CD4-positive, alpha-beta T cell (primary cell): Measurements from ENCODE around the gene COX6B1. TPM values are rescaled to one million over a fixed set of nuclear protein-coding genes. Genes with fewer than 3 reads are reported as not detected.

Source experiments
- ATAC-seq: fragments of 200-7000 bp; cut with Tn5 transposase; one replicate; pipeline ENCODE4 v1.10.0; 2022; ENCODE audit warnings: mild to moderate bottlenecking; ENCODE audit not compliant: poor library complexity
- CTCF ChIA-PET: fragments of 350-600 bp; sonication (Branson Sonifier 250); formaldehyde crosslinking; loops from one replicate; lab custom pipeline; 2021; ENCODE audit warnings: antibody characterized with exemption, inconsistent platforms; lab: Charles Lee
- POLR2A ChIA-PET: fragments of 350-600 bp; sonication (Branson Sonifier 250); formaldehyde crosslinking; loops from one replicate; lab custom pipeline; 2021; ENCODE audit warnings: antibody characterized with exemption, inconsistent platforms; lab: Charles Lee
- DNase-seq, 14 experiments: peaks; one replicate each; pipeline ENCODE4 v3.0.0-alpha.2; 2013 to 2020; ENCODE audit warnings: mixed read lengths in 2 of 14
- H3K27ac ChIP-seq, 2 donors: one replicate each; pipeline versions ENCODE4 v1.5.1 to v1.7.0; 2013; ENCODE audit warnings: low read length in 2 of 2, low read depth in 1 of 2, mild to moderate bottlenecking in 1 of 2
- H3K27me3 ChIP-seq, 2 experiments: 1 replicate in 1 of 2; 2 replicates in 1 of 2; pipeline versions ENCODE4 v1.6.1 to v1.7.0; 2013; ENCODE audit warnings: low read length in 2 of 2, control low read depth in 1 of 2, mild to moderate bottlenecking in 1 of 2, moderate library complexity in 1 of 2; ENCODE audit not compliant: insufficient read depth in 2 of 2, control insufficient read depth in 1 of 2
- H3K36me3 ChIP-seq: one replicate; pipeline ENCODE4 v1.6.1; 2013; ENCODE audit warnings: low read length, control low read depth; ENCODE audit not compliant: insufficient read depth
- H3K4me1 ChIP-seq: one replicate; pipeline ENCODE4 v1.6.1; 2013; ENCODE audit warnings: low read length, control low read depth; ENCODE audit not compliant: insufficient read depth
- H3K4me3 ChIP-seq: one replicate; pipeline ENCODE4 v1.5.1; 2013; ENCODE audit warnings: mild to moderate bottlenecking, low read length, moderate library complexity
- H3K9me3 ChIP-seq, 2 experiments: 1 replicate in 1 of 2; 2 replicates in 1 of 2; pipeline versions ENCODE4 v1.6.1 to v1.7.0; 2013; ENCODE audit warnings: low read length in 2 of 2, mild to moderate bottlenecking in 2 of 2, control low read depth in 1 of 2, moderate library complexity in 1 of 2; ENCODE audit not compliant: control insufficient read depth in 1 of 2, insufficient read depth in 1 of 2
- H3K27ac Mint-ChIP-seq: one replicate; pipeline ENCODE4 v1.8.0; 2020; ENCODE audit warnings: mixed read lengths
- H3K27me3 Mint-ChIP-seq: one replicate; pipeline ENCODE4 v1.8.0; 2021; ENCODE audit warnings: mixed read lengths
- H3K36me3 Mint-ChIP-seq: one replicate; pipeline ENCODE4 v1.8.0; 2021; ENCODE audit warnings: low read depth, mixed read lengths
- H3K4me1 Mint-ChIP-seq: one replicate; pipeline ENCODE4 v1.8.0; 2021; ENCODE audit warnings: low read depth, mixed read lengths
- H3K4me3 Mint-ChIP-seq: one replicate; pipeline ENCODE4 v1.8.0; 2020; ENCODE audit warnings: mild to moderate bottlenecking, mixed read lengths
- H3K9me3 Mint-ChIP-seq: one replicate; pipeline ENCODE4 v1.8.0; 2020; ENCODE audit warnings: mixed read lengths
- intact Hi-C, 2 experiments: fragments of 100-400 bp; cut with DNase I in 1 of 2; cut with micrococcal nuclease in 1 of 2; formaldehyde crosslinking; loops; one replicate each; pipeline versions ENCODE4 v1.15.1 to v1.9.0; 2023 to 2025; cut with DNase I, micrococcal nuclease
- total RNA-seq, 174 experiments: library from RNA in 2 of 174; stranded (reverse) in 2 of 174; gene quantifications; one replicate each; pipeline ENCODE4 v1.2.3 and lab custom pipeline; 2021 to 2026
- TF ChIP-seq, protein P1 (sequence below): fragments of 200-600 bp; IDR thresholded peaks from one replicate; pipeline ENCODE4 v1.8.0; 2022; ENCODE audit warnings: antibody characterized with exemption, mild to moderate bottlenecking

The COX6B1 gene
- total RNA-seq, 2 experiments from 2014 or later: 136 to 144 TPM

DNA sequence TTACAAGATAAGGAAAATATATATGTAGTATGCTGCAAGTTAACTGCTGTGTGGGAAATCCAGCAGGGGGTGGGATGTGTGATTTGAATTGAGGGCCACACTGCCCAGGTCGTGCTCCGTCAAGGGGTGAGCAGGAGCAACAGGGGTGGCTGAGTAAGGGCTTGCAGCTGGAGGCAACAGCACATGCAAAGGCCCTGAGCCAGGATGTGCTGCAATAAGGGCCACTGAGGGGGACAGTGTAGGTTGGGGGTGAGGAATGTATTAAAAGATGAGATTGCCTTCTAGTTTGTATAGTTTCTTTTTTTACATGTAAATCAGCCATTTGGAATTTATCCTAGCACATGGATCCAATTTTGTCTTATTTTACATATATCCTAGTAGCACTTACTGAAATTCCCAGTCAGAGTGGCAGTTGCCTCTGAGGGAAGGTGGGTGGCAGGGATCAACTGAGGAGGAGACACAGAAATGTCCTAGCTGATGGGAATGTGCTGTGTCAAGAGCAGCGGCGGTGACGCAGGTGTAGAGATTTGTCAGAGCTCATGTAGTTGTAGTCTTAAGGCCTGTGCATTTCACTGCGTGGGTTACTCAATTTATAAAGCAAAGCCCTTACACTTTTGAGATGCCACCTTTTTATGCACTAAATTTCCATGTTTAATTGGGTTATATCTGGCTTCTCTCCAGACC is 24.7 kb upstream of the COX6B1 start:
- Histone ChIP-seq H3K36me3 (peaks cover 16% of the 10 kb centered on the region), H3K27ac (no peak overlapping the region), H3K4me1 (peaks cover 9% of the 10 kb centered on the region), H3K27me3 (no peaks in the 10 kb centered on the region), H3K9me3 (no peaks in the 10 kb centered on the region), H3K4me3 (no peak overlapping the region)
- Mint-ChIP-seq H3K4me1 (peaks cover 9% of the 10 kb centered on the region), H3K36me3 (peaks cover 14% of the 10 kb centered on the region), H3K4me3 (no peak overlapping the region), H3K9me3 (no peaks in the 10 kb centered on the region), H3K27me3 (no peaks in the 10 kb centered on the region), H3K27ac (peak overlapping the region; percentile 5)
- ChIA-PET POLR2A (no interaction called here), CTCF (no interaction called here)
- intact Hi-C loops: no loop called here
- DNase-seq: no peak
- no peak for ATAC-seq
- TF ChIP-seq, protein P1, sequence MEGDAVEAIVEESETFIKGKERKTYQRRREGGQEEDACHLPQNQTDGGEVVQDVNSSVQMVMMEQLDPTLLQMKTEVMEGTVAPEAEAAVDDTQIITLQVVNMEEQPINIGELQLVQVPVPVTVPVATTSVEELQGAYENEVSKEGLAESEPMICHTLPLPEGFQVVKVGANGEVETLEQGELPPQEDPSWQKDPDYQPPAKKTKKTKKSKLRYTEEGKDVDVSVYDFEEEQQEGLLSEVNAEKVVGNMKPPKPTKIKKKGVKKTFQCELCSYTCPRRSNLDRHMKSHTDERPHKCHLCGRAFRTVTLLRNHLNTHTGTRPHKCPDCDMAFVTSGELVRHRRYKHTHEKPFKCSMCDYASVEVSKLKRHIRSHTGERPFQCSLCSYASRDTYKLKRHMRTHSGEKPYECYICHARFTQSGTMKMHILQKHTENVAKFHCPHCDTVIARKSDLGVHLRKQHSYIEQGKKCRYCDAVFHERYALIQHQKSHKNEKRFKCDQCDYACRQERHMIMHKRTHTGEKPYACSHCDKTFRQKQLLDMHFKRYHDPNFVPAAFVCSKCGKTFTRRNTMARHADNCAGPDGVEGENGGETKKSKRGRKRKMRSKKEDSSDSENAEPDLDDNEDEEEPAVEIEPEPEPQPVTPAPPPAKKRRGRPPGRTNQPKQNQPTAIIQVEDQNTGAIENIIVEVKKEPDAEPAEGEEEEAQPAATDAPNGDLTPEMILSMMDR: no peak

GRCh38 chr19:35628264-35628564 is 19.9 kb upstream of the COX6B1 start:
- Mint-ChIP-seq H3K27me3 (no peaks in the 10 kb centered on the region), H3K9me3 (no peaks in the 10 kb centered on the region), H3K36me3 (peaks cover 39% of the 10 kb centered on the region), H3K4me3 (peak overlapping the region; percentile 99), H3K4me1 (peaks cover 29% of the 10 kb centered on the region), H3K27ac (peak overlapping the region; percentile 89)
- Histone ChIP-seq H3K4me3 (peak overlapping the region; percentile 87), H3K36me3 (peaks cover 31% of the 10 kb centered on the region), H3K27ac (peak overlapping the region; percentile 81 to 87), H3K4me1 (peaks cover 23% of the 10 kb centered on the region), H3K9me3 (no peaks in the 10 kb centered on the region), H3K27me3 (no peaks in the 10 kb centered on the region)
- ATAC-seq (no peak), DNase-seq (no peak)
- intact Hi-C loops: loop anchor here (1.0 to 5.0 kb wide), 7 partner anchors 15 to 117 kb away; partner anchors contain the start of genes HAUS5 (in 2 of the 2), COX6B1 (in 1 of the 2), PSENEN (in 1 of the 2) and TMEM147 (in 1 of the 2)
- POLR2A ChIA-PET: interaction anchor here (1.0 kb wide), 1 partner anchor 16 kb away, joined by 4 read pairs; no protein-coding TSS in a partner anchor
- CTCF ChIA-PET: no interaction called here
- TF ChIP-seq, protein P1: no peak

DNA sequence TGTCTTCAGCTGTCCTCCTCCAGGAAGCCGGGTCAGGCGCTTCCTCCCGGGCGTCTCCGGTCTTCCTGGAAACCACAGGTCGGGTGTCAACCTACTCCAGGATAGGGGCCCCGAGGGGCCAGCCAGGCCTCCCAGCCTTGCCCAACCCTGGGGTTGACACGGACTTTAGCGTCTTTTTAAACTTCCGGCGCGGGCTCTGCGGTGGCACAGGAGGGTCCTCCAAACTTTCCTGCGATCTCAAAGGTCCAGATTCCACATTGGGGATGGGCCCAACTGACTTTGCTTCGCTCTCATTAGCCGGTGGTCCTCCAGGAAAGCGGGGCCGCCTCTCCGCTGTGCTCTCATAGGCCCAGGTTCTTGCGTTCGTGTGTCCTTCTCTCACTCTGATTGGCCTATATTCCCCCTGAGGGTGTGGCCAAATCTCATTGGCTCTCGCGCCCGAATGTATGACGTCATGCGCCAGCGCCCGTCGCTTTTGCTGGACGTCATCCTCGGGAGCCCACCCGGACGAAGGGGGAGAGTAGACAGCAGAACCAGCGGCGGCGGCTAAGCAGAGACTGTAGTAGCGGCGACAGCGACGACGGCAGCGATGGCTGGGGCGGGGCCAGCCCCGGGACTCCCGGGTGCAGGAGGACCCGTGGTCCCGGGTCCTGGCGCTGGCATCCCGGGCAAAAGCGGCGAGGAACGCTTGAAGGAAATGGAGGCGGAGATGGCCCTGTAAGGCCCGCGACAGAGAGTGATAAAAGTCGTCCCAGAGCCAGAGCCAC is 19.4 kb upstream of the COX6B1 start, which contains the start of gene RBM42:
Gene RBM42 (plus strand): TSS at position 472 of the 767 bp plus-strand sequence. CDS start 118 bp downstream, at position 590.
- intact Hi-C loops: loop anchor here (1.0 to 5.0 kb wide), 7 partner anchors 15 to 117 kb away; partner anchors contain the start of genes HAUS5 (in 2 of the 2), COX6B1 (in 1 of the 2), PSENEN (in 1 of the 2) and TMEM147 (in 1 of the 2)
- Mint-ChIP-seq H3K4me1 (peaks cover 29% of the 10 kb centered on the region), H3K36me3 (peaks cover 42% of the 10 kb centered on the region), H3K27ac (peak within 1 kb of the TSS; percentile 89), H3K27me3 (no peaks in the 10 kb centered on the region), H3K9me3 (no peaks in the 10 kb centered on the region), H3K4me3 (peak within 1 kb of the TSS; percentile 99)
- ATAC-seq (peak; percentile 99), DNase-seq (peak; percentile 89 to 99 (median 95))
- Histone ChIP-seq H3K4me3 (peak within 1 kb of the TSS; percentile 87), H3K27me3 (no peaks in the 10 kb centered on the region), H3K36me3 (peaks cover 36% of the 10 kb centered on the region), H3K9me3 (no peaks in the 10 kb centered on the region), H3K4me1 (peaks cover 23% of the 10 kb centered on the region), H3K27ac (peak within 1 kb of the TSS; percentile 81 to 90)
- POLR2A ChIA-PET: interaction anchor here (1.0 to 1.3 kb wide), 2 partner anchors 16 kb away, joined by 4 to 5 read pairs; no protein-coding TSS in a partner anchor
- TF ChIP-seq, protein P1: no peak
- CTCF ChIA-PET: no interaction called here
